Right atrium auricular region (tissue), 2 donors: ENCODE results near the gene RFX8. TPM values are rescaled to one million over a fixed set of nuclear protein-coding genes. Genes with fewer than 3 reads are reported as not detected.

Experiments
- DNase-seq: peaks from one replicate; pipeline ENCODE4 v3.0.0-alpha.2; 2019; ENCODE audit warnings: low spot score
- H3K27ac ChIP-seq, 2 donors: fragments of 200-600 bp; sonication (generic); 1 replicate in 1 of 2; 2 replicates in 1 of 2; pipeline ENCODE4 v1.5.1; 2016 to 2019
- H3K27me3 ChIP-seq, 2 donors: fragments of 200-600 bp; sonication (generic); one replicate each; pipeline versions ENCODE4 v1.5.1 to v1.6.0; 2017 to 2019
- H3K36me3 ChIP-seq: fragments of 200-600 bp; sonication (generic); one replicate; pipeline ENCODE4 v1.5.1; 2016
- H3K4me1 ChIP-seq, 2 donors: fragments of 200-600 bp; sonication (generic); one replicate each; pipeline versions ENCODE4 v1.5.1 to v1.6.0; 2017 to 2019
- H3K4me3 ChIP-seq, 2 donors: fragments of 200-600 bp; sonication (generic); 1 replicate in 1 of 2; 2 replicates in 1 of 2; pipeline ENCODE4 v1.5.1; 2017 to 2019; ENCODE audit warnings: mild to moderate bottlenecking in 1 of 2, moderate library complexity in 1 of 2
- H3K9me3 ChIP-seq, 2 donors: fragments of 200-600 bp; sonication (generic); one replicate each; pipeline ENCODE4 v1.5.1; 2019
- total RNA-seq, 2 donors: library from RNA; depleted of rRNA; stranded (reverse); fragments of >200 nt; gene quantifications; one replicate each; pipeline ENCODE4 v1.1.0, GENCODE V29; 2016
- TF ChIP-seq, protein P1 (sequence below), 2 donors: fragments of 200-600 bp; sonication (generic); IDR thresholded peaks; one replicate each; pipeline ENCODE4 v1.5.1; 2019; ENCODE audit warnings: antibody characterized with exemption in 2 of 2

RFX8 gene
- total RNA-seq, 2 donors from 2014 or later = 0.35 TPM; not detected in 1

- no peak overlapping the region for H3K27ac ChIP-seq
- no peaks in the 10 kb centered on the region for H3K27me3 ChIP-seq
- TF ChIP-seq, protein P1, sequence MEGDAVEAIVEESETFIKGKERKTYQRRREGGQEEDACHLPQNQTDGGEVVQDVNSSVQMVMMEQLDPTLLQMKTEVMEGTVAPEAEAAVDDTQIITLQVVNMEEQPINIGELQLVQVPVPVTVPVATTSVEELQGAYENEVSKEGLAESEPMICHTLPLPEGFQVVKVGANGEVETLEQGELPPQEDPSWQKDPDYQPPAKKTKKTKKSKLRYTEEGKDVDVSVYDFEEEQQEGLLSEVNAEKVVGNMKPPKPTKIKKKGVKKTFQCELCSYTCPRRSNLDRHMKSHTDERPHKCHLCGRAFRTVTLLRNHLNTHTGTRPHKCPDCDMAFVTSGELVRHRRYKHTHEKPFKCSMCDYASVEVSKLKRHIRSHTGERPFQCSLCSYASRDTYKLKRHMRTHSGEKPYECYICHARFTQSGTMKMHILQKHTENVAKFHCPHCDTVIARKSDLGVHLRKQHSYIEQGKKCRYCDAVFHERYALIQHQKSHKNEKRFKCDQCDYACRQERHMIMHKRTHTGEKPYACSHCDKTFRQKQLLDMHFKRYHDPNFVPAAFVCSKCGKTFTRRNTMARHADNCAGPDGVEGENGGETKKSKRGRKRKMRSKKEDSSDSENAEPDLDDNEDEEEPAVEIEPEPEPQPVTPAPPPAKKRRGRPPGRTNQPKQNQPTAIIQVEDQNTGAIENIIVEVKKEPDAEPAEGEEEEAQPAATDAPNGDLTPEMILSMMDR (IDR thresholded peaks at IDR 0.05) = no peak
- no peak overlapping the region for H3K4me3 ChIP-seq
- H3K9me3 ChIP-seq = no peaks in the 10 kb centered on the region
- H3K36me3 ChIP-seq = no peaks in the 10 kb centered on the region
- H3K4me1 ChIP-seq = peaks cover 0 to 12% of the 10 kb centered on the region in 2 donors
- no peak for DNase-seq
These were observed 1.8 kb upstream of the RFX8 start for GRCh38 chr2:101476605-101477208.

DNA sequence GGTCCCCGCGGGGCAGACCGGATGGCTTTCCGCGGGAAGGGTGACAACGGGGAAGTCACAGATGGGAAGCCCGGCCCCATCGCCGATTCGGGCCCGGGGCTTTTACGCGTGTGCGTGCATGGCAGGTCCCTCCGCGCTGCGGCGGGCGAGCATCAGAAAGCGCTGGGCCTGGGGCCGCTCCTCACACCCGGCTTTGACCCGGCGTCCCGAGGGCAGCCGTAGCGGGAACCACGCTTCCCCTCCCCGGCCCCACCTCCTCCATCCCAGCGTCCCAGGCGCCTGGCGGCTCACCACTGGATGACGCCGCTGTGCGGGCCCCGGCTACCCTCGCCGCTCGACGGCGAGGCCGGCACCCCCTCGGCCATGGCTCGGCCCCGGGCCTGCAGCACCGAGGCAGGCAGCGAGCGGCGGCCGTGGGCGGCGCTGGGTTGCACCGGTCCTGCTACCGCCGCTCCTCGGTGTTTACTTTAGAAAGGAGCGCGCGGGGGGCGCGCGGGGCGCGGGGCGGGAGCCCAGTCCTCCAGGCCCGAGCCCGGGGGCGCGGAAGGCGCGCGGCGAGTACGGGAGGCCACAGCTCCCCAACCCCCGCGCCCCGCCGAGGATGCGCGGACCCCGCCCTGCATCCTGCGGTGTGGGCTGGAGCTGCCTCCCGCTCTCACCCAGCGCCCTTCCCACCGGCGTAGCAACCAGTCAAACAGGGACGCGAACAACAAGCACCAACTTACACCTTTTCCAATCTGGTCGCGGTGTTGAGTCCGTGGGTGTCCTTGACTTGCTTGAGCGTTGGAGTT is 806 bp downstream of the RFX8 start:
- H3K36me3 ChIP-seq = no peaks in the 10 kb centered on the region
- H3K27me3 ChIP-seq = no peaks in the 10 kb centered on the region
- peak overlapping the region; percentile 43 to 68 for H3K4me3 ChIP-seq
- H3K9me3 ChIP-seq = no peaks in the 10 kb centered on the region
- peak overlapping the region; percentile 61 to 68 for H3K27ac ChIP-seq
- peaks cover 0 to 12% of the 10 kb centered on the region in 2 donors for H3K4me1 ChIP-seq
- no peak for DNase-seq
- TF ChIP-seq, protein P1 (IDR thresholded peaks at IDR 0.05) = peak in 1 of 2 donors; percentile 18

- H3K27ac ChIP-seq = peak overlapping the region; percentile 61 to 68
- H3K27me3 ChIP-seq = no peaks in the 10 kb centered on the region
- H3K4me3 ChIP-seq = peak overlapping the region; percentile 43 to 68
- no peak for DNase-seq
- H3K4me1 ChIP-seq = peaks cover 0 to 12% of the 10 kb centered on the region in 2 donors
- H3K36me3 ChIP-seq = no peaks in the 10 kb centered on the region
- no peaks in the 10 kb centered on the region for H3K9me3 ChIP-seq
- TF ChIP-seq, protein P1 (IDR thresholded peaks at IDR 0.05) = no peak
These were observed 1.4 kb downstream of the RFX8 start for GRCh38 chr2:101473591-101473910.

- H3K4me1 ChIP-seq = peaks cover 0 to 16% of the 10 kb centered on the region in 2 donors
- no peak overlapping the region for H3K4me3 ChIP-seq
- H3K27ac ChIP-seq = no peak overlapping the region
- no peaks in the 10 kb centered on the region for H3K36me3 ChIP-seq
- TF ChIP-seq, protein P1 (IDR thresholded peaks at IDR 0.05) = no peak
- no peaks in the 10 kb centered on the region for H3K9me3 ChIP-seq
- H3K27me3 ChIP-seq = no peaks in the 10 kb centered on the region
- no peak for DNase-seq
These were observed 5.0 kb downstream of the RFX8 start for GRCh38 chr2:101469863-101470262.

- H3K27me3 ChIP-seq = no peaks in the 10 kb centered on the region
These were observed 7.6 kb downstream of the RFX8 start for GRCh38 chr2:101467306-101467705.

More at GRCh38 chr2:101467306-101467705, 7.6 kb downstream of the RFX8 start:
- Histone ChIP-seq H3K4me3 (no peak overlapping the region), H3K4me1 (peaks cover 0 to 13% of the 10 kb centered on the region in 2 donors), H3K36me3 (no peaks in the 10 kb centered on the region), H3K27ac (no peak overlapping the region), H3K9me3 (no peaks in the 10 kb centered on the region)
- TF ChIP-seq, protein P1 (IDR thresholded peaks at IDR 0.05) = no peak
- no peak for DNase-seq
